Tibial nerve (tissue), 4 donors: ENCODE measurements around the gene NELL1.

Experiments
- CTCF ChIP-seq, 5 experiments: fragments of 200-600 bp in 3 of 5; fragments of 450-650 bp in 2 of 5; sonication (generic) in 3 of 5; IDR thresholded peaks; one replicate each; pipeline ENCODE4 v1.5.1; 2016 to 2019; ENCODE audit warnings: antibody characterized with exemption in 5 of 5, mild to moderate bottlenecking in 3 of 5, moderate library complexity in 2 of 5
- EP300 ChIP-seq, 2 donors: sonication (generic); formaldehyde crosslinking; IDR thresholded peaks; one replicate each; pipeline ENCODE4 v1.6.1; 2017; ENCODE audit warnings: antibody characterized with exemption in 2 of 2, mild to moderate bottlenecking in 1 of 2
- POLR2A ChIP-seq, 2 donors: fragments of 450-650 bp; IDR thresholded peaks; one replicate each; pipeline ENCODE4 v1.6.1; 2017; ENCODE audit warnings: antibody characterized with exemption in 2 of 2, mild to moderate bottlenecking in 2 of 2, moderate library complexity in 2 of 2

DNA sequence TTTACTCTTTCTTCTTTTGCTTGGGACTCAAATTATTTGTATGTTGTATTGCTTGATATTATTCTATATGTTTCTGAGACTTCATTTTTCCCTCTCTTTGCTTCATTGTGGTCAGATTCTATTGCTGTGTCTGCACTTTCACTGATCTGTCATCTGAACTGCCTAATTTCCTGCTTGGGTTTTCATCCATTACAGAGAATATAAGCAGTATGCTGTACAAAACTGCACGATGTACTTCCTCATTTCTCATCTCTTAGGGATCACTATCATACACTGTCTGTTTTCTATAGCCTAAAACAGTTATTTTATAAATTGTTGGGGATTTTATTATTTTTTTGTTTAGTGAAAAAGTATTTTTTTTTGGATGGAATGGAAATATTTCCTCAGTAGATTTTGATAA, 786.8 kb downstream of the NELL1 start:
- no peak for TF ChIP-seq CTCF (IDR thresholded peaks at IDR 0.05)
- TF ChIP-seq POLR2A (IDR thresholded peaks at IDR 0.05): no peak
- no peak for TF ChIP-seq EP300 (IDR thresholded peaks at IDR 0.05)
